Kidney capillary endothelial cell (primary cell): ENCODE data around the gene GALNT8.
"Not testable (repeated sequence)": the region's sequence is repeated elsewhere in the genome, so short reads cannot be mapped to it uniquely, and the experiment has no call there.

Experiments used
- DNase-seq: peaks from one replicate; pipeline ENCODE4 v3.0.0-alpha.2; 2018; ENCODE audit warnings: low spot score

The GALNT8 gene

GRCh38 chr12:4744709-4745108 lies 24.5 kb downstream of the GALNT8 start:
- no peak for DNase-seq

DNA sequence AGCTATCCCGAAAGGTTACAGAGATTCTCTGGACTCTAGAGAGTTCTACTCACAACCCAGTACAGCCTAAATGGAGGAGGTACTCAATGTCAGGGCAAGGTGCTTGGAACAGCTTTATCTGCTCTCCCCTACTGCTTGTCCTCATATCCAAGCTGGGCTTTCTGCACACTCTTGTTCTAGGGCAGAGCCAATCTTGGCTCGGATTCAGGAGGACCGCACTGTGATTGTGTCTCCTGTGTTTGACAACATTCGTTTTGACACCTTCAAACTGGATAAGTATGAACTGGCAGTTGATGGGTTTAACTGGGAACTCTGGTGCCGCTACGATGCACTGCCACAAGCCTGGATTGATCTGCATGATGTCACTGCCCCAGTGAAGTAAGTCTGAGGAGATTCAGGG lies 25.0 kb downstream of the GALNT8 start:
- DNase-seq: no peak

DNA sequence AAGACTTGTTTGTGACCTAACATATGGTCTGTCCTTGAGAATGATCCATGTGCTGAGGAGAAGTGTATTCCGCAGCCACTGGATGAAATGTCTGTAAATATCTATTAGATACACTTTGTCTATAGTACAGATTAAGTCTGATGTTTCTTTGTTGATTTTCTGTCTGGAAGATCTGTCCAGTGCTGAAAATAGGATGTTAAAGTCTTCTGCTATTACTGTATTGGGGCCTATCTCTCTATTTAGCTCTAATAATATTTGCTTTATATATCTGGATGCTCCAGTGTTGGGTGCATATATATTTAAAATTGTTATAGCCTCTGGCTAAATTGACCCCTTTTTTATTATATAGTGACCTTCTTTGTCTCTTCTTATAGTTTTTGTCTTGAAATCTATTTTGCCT lies 31.5 kb downstream of the GALNT8 start:
- DNase-seq: not testable (repeated sequence)

GRCh38 chr12:4762773-4763172 lies 42.6 kb downstream of the GALNT8 start:
- DNase-seq: no peak

- no peak for DNase-seq
Measured at GRCh38 chr12:4763549-4763948, 43.3 kb downstream of the GALNT8 start.

GRCh38 chr12:4766445-4766844 lies 46.2 kb downstream of the GALNT8 start:
- DNase-seq: no peak

DNA sequence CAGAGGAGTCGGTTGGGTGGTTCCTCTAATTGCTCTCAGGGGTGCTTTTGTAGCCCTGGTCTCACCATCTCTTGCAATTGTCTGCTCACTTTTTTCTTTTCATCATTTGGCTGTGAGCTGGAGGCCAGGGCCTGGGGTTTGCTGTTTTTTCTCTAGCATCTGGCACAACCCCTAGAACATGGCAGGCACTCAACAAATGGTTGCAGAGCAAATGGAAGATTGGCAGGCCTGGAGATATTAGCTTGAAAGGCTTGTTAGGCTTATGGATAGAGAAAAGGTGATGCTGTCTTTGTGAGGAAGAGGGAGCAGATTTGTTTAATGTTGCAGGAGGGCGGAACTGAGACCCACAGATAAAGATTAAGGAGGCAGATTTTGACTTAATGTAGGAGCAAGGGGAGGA lies 47.0 kb downstream of the GALNT8 start:
- no peak for DNase-seq

DNA sequence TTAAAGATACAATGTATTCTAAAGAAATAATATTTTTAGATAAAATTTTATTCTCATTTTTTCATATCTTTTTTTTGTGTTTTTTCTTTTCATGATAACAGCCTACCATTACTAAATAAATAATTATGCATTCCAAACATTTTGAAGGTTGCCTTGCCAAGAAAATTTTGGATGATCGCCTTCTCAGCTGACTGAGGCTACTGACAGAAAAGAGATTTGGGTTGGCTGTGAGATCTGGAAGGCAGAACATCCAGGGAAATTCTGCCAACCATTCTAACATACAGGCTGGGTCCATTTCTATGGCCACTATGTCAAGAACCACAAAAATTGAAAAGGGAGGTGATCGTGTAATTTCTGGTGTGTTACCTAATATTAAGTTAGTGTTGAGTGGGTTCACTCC lies 48.1 kb downstream of the GALNT8 start:
- no peak for DNase-seq

DNA sequence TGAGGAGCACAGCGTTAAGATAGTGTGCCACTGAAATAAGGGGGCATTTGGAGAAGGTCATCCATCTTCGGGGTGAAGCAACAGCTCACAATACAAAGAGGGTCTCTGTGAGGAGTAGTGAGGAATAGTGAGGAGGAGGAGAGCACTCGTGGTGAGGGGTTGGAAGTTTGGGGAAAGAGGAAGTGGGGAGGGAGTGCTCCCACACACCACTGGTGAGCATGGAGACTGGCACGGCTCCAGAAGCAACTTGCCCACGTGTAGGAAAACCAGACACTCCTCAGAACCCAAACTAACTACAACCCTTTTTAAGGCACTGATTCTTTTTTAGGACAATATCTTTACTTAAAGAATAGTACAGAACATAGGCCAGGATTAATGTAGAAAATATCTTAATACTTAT lies 48.9 kb downstream of the GALNT8 start:
- DNase-seq: no peak

DNA sequence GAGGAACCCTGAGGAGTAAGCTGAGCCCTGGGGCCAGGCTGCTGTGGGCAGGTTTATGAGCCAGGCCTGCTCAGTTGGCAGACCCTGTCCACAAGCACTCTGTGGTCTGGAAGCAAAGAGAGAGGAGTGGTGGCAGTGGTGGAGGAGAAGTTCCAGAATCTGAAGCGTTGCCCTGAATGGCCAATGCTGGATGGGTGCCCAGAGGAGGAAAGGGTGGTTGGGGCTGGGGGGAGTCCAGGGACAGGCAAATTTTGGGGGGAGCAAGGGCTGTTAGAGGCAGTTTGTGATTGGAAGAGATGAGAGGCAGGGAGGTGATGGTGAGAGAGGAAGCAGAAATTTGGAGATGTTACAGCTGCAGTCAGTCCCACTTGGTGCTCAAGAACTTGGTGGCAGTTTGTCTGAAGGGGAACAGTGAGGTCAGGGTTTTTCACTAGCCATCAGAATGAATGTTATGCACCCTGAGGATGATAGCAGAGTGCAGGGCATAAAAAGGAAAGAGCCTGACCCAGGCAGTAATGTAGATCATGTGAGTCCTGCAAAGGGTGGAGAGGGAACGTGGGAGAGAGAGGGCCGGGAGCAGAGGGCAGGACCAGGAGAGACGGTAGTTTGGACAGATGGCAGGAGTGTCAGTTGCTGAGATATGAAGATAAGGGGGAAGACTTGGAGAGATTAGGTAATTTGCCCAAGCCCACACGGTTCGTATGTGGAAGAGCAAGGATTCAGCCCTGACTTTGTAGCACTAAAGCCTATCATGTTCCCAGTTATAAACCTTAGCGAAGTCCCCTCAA lies 51.2 kb downstream of the GALNT8 start:
- no peak for DNase-seq

DNA sequence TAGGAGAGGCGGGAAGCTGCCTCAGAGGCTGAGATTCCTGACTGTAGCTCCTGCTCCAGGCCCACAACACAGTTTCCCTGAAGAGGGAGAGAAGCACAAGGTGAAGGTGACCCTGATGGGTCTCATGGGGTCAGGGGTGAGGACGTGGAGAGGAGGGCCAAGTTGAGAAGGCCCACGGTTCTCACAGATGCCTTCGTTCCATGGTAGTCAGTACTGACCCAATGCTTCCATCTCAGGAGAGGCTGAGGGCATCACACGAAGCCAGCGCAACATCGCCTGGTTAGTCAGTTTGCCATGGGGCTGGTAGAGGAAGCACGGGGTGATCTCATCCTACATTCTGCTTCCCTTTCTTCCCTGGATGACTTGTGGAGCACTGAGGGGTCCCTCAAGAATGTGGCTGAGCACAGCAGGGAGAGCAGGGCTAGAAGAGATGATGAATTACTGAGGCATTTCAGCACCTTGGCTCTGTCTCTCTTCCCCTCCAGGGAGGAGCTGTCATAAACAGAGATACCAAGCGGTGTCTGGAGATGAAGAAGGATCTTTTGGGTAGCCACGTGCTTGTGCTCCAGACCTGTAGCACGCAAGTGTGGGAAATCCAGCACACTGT lies 51.9 kb downstream of the GALNT8 start:
- DNase-seq: no peak

DNA sequence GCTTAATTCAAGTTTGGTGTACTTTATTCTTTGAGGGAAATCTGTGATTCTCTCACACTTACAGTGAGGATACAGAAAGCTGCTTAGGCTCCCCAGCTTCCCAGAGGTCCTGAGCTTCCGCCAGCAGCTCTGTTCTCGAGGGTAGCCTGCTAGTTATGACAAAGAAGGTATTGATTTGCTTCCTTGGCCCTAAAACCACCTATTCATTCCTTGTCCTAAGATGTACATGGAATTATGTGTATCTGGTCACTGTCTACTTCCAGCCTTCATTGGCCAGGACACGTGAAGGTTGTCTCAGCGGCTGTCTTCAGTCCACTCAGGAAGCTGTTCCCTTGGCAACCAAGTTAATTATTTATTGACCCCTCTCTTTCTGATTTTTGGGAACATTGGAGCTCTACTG lies 55.7 kb downstream of the GALNT8 start:
- DNase-seq: no peak

GRCh38 chr12:4779749-4780148 lies 59.5 kb downstream of the GALNT8 start:
- DNase-seq: no peak

GRCh38 chr12:4780641-4781611 lies 60.7 kb downstream of the GALNT8 start:
- DNase-seq: no peak

DNA sequence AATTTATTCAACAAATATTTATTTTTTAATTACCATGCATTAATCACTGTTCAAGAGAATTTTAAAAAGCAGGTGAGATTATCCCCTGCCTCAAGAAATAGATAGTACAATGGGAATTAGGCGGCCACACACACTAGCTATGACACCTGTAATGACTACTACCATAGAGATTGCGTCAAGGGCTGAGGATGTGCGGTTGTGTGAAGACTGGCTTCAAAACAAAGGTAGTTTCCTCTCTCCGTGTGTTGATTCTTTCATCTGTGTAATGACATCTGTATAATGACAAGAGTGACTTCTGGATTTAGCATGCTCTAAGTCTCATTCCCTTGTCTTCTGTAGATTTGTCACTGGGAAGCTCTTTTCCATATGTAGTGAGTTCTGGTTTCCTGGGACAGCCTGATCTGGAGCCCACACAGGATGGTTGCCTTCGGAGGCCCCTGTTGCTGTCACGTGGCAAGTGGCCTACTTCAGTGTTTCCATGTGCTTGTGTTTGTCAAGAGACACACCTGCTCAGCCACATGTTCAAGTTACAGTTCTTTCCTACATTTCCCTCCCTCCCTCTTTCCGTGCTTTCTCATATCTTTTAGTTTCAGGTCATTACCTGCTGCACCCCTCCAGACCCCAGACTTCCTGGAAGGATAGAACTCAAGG lies 64.3 kb downstream of the GALNT8 start:
- DNase-seq: no peak

DNA sequence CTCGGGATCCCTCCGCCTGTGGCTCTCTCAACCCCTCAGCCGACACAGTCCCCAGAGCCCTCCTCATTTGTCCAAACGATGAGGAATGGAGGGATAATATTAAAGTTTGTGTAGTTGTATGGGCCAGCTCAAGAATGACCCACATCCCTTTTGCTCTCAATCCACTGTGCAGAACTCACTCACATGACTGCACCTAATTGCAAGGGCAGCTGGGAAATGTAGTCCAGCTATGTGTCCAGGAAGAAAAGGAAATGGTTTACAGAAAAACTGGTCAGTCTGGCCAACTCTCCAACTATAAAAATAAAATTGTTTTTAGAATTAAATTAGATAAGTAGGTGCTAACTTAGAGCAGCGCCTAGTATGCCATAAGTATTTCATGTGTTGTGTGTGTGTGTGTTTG lies 66.6 kb downstream of the GALNT8 start:
- DNase-seq: no peak

DNA sequence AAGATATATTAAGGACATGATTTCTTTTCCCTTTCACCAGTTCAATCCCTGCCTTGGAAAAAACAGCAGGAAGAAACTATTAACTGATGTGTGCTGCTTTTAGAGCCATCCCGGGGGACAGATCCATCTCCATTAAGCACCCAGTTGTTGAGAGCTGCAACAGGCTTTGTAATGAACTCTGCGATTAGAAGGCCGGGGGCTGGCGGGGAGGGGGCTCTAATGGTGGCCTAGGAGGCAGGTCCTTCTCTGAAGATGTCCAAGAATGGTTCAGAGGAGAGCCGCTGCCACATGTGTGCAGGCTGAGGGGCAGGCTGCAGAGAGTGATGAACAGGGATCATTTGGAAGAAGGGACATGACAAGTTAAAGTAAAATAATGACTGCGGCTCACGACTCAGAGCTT lies 67.8 kb downstream of the GALNT8 start:
- DNase-seq: no peak

DNA sequence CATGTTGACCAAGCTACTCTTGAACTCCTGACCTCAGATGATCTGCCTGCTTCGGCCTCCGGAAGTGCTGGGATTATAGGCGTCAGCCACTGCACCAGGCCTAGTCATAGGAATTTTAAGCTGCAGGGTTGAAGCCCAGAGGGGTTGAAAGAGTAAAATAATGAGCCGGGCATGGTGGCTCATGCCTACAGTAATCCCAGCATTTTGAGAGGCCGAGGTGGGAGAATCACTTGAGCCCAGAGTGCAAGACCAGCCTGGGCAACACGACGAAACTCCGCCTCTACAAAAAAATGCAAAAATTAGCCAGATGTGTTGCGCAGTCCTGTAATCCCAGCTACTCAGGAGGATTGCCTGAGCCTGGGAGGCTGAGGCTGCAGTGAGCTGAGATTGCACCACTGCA lies 69.6 kb downstream of the GALNT8 start:
- DNase-seq: no peak

DNA sequence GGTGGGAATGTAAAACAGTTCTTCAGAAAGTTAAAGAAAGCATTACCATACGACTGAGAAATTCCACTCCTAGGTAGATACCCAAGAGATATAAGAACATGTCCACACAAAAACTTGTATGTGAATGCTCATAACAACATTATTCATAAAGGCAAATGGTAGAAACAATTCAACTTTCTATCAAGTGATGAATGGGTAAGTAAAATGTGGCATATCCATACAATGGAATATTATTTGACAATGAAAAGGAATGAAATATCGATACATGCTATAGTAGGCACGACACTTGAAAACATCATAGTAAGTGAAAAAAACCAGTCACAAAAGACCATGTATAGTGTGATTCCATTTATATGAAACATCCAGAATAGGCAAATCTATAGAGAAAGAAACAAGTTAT lies 71.3 kb downstream of the GALNT8 start:
- DNase-seq: no peak

DNA sequence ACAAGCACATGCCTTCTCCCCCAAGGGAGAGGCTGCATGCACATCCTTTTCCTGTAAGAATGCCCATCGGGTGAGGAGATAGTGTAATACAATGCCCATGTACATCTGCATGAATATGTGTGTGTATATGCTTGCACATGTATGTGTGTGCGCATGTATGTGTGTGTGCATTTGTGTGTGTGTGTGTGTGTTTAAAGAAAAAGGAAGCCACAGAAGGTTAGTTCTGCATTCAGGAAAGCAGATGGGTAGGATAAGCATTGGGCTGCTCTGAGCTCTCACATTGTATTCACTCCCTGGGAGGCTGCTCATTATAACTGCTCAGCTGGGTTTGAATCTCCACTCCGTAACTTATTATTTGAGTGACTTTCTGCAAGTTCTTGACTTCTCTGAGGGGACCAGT lies 74.3 kb downstream of the GALNT8 start:
- DNase-seq: no peak

DNA sequence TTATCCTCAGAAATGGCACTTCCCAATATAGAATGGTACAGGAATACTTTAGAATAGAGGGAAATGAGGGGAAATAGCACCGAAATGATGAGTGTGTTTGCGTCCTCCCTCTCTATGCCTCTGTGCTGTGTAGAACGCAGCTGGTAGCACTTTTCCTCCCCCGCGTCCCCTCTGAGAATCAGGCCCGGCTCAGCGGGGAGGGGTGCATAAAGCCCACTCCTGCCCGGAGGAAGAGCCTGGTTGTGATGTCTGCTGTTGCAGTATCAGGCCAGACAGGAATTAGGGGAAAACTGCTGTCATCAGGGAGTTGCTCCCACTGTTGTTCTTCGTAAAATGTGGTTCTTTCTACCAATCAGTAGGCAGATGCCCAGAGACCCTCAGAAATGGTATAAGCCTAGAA lies 76.0 kb downstream of the GALNT8 start:
- DNase-seq: no peak
